Ishikawa (cell line): ENCODE data around the gene CD302.

Experiments used
- CEBPB ChIP-seq: IDR thresholded peaks from 2 replicates; pipeline ENCODE4 v1.6.1; 2012
- CREB1 ChIP-seq: IDR thresholded peaks from 2 replicates; pipeline ENCODE4 v1.6.1; 2012; ENCODE audit warnings: low read depth
- EGR1 ChIP-seq: IDR thresholded peaks from 2 replicates; pipeline ENCODE4 v1.6.1; 2012
- EP300 ChIP-seq: IDR thresholded peaks from 2 replicates; pipeline ENCODE4 v1.6.1; 2012; ENCODE audit warnings: borderline replicate concordance
- FOXM1 ChIP-seq: IDR thresholded peaks from 2 replicates; pipeline ENCODE4 v1.6.1; 2012; ENCODE audit warnings: low read depth, borderline replicate concordance
- MAX ChIP-seq: IDR thresholded peaks from 2 replicates; pipeline ENCODE4 v1.6.1; 2012
- NFIC ChIP-seq: IDR thresholded peaks from 2 replicates; pipeline ENCODE4 v1.6.1; 2012
- RAD21 ChIP-seq: IDR thresholded peaks from 2 replicates; pipeline ENCODE4 v1.6.1; 2012; ENCODE audit warnings: low read depth
- TAF1 ChIP-seq: IDR thresholded peaks from 2 replicates; pipeline ENCODE4 v1.6.1; 2012; ENCODE audit warnings: low read depth, mild to moderate bottlenecking
- TCF12 ChIP-seq: IDR thresholded peaks from 2 replicates; pipeline ENCODE4 v1.6.1; 2012; ENCODE audit warnings: low read depth
- TEAD4 ChIP-seq: IDR thresholded peaks from 2 replicates; pipeline ENCODE4 v1.6.1; 2012
- USF1 ChIP-seq: IDR thresholded peaks from 2 replicates; pipeline ENCODE4 v1.6.1; 2012
- YY1 ChIP-seq: IDR thresholded peaks from 2 replicates; pipeline ENCODE4 v1.6.1; 2012; ENCODE audit warnings: low read depth
- ZBTB7A ChIP-seq: IDR thresholded peaks from 2 replicates; pipeline ENCODE4 v1.6.1; 2012; ENCODE audit warnings: low read depth
- TF ChIP-seq, protein P1 (sequence below): IDR thresholded peaks from 2 replicates; pipeline ENCODE4 v1.6.1; 2012; ENCODE audit warnings: low read depth, mild to moderate bottlenecking

The CD302 gene

DNA sequence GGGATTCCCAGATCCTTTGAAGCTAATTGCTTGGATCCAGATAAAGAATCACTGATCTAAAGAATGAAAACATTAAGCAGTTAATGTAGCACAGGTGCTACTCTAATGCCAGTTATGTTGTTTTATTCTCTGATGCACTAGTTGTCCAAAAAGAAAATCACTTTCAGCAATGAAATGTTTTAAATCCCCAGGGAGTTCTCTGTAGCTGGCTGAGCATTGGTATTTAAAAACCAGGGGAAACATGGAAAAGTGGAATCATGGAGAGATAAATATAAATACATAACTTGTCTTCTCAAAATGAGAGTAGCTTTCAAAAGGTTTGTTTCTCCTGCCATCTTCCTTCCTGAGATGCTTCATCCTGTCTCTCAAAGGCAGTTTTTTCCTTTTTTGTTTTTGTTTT lies 37.7 kb downstream of the CD302 start:
- no peak for TF ChIP-seq NFIC
- no peak for TF ChIP-seq EGR1
- TF ChIP-seq TEAD4: no peak
- no peak for TF ChIP-seq USF1
- no peak for TF ChIP-seq CEBPB
- TF ChIP-seq CREB1: no peak
- TF ChIP-seq RAD21: no peak
- TF ChIP-seq TAF1: no peak
- no peak for TF ChIP-seq MAX
- no peak for TF ChIP-seq YY1
- TF ChIP-seq FOXM1: no peak

GRCh38 chr2:159759577-159759976 lies 38.4 kb downstream of the CD302 start:
- TF ChIP-seq RAD21 (no peak), MAX (no peak), TCF12 (no peak), YY1 (no peak), CEBPB (no peak), CREB1 (no peak), USF1 (no peak), TEAD4 (no peak), ZBTB7A (no peak), TAF1 (no peak), EGR1 (no peak), EP300 (no peak), NFIC (no peak), FOXM1 (no peak)
- TF ChIP-seq, protein P1, sequence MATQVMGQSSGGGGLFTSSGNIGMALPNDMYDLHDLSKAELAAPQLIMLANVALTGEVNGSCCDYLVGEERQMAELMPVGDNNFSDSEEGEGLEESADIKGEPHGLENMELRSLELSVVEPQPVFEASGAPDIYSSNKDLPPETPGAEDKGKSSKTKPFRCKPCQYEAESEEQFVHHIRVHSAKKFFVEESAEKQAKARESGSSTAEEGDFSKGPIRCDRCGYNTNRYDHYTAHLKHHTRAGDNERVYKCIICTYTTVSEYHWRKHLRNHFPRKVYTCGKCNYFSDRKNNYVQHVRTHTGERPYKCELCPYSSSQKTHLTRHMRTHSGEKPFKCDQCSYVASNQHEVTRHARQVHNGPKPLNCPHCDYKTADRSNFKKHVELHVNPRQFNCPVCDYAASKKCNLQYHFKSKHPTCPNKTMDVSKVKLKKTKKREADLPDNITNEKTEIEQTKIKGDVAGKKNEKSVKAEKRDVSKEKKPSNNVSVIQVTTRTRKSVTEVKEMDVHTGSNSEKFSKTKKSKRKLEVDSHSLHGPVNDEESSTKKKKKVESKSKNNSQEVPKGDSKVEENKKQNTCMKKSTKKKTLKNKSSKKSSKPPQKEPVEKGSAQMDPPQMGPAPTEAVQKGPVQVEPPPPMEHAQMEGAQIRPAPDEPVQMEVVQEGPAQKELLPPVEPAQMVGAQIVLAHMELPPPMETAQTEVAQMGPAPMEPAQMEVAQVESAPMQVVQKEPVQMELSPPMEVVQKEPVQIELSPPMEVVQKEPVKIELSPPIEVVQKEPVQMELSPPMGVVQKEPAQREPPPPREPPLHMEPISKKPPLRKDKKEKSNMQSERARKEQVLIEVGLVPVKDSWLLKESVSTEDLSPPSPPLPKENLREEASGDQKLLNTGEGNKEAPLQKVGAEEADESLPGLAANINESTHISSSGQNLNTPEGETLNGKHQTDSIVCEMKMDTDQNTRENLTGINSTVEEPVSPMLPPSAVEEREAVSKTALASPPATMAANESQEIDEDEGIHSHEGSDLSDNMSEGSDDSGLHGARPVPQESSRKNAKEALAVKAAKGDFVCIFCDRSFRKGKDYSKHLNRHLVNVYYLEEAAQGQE: no peak

DNA sequence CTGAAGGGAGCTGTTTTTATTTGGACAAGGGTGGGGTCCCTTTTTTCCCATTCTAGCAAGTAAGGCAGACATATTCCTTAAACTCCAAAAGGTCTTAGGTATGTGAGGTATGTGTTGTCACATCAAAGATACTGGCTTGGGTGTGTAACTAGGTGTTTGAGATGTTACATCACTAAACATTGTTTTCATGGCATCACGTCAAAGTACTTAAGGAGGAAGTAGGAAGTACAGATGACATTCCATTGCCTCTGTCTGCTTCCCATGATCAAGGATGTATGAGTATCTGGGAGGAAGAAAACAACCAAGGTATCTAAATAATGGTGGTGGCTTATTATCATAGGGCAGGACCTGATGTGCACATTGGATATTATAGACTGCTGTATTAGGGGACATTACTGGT lies 39.3 kb downstream of the CD302 start:
- TF ChIP-seq CEBPB (no peak), MAX (no peak), USF1 (no peak), YY1 (no peak), CREB1 (no peak), EP300 (no peak), TEAD4 (no peak), EGR1 (no peak), NFIC (no peak), FOXM1 (no peak), TCF12 (no peak)
- TF ChIP-seq, protein P1: no peak

GRCh38 chr2:159758239-159758638 lies 39.8 kb downstream of the CD302 start:
- TF ChIP-seq FOXM1 (no peak), CEBPB (no peak), ZBTB7A (no peak), NFIC (no peak), YY1 (no peak), CREB1 (no peak), TEAD4 (no peak), TAF1 (no peak), TCF12 (no peak), MAX (no peak), EGR1 (no peak), RAD21 (no peak), USF1 (no peak), EP300 (no peak)
- TF ChIP-seq, protein P1: no peak
